Astrocyte (in vitro differentiated cells and primary cell): ENCODE data around the gene PLCH2. TPM values are rescaled to one million over a fixed set of nuclear protein-coding genes. Genes with fewer than 3 reads are reported as not detected.

Experiments used
- DNase-seq: peaks from one replicate; pipeline ENCODE4 v3.0.0-alpha.2; 2010; ENCODE audit warnings: low read depth
- FAIRE-seq: peaks from 2 replicates; lab custom pipeline; 2011; peaks lifted over from hg19 to GRCh38; lab: Jason Lieb, UNC
- H2AFZ ChIP-seq: 2 replicates; pipeline ENCODE4 v1.6.0; 2012; ENCODE audit warnings: low read depth, low read length, inconsistent platforms
- H3K27ac ChIP-seq: 2 replicates; pipeline ENCODE4 v1.5.1; 2011; ENCODE audit warnings: low read depth, low read length, inconsistent platforms
- H3K27me3 ChIP-seq: 2 replicates; pipeline ENCODE4 v1.6.0; 2011; ENCODE audit warnings: low read length, inconsistent platforms; ENCODE audit not compliant: insufficient read depth
- H3K36me3 ChIP-seq: 2 replicates; pipeline ENCODE4 v1.5.1; 2011; ENCODE audit warnings: low read length, inconsistent platforms; ENCODE audit not compliant: insufficient read depth
- H3K4me1 ChIP-seq: 2 replicates; pipeline ENCODE4 v1.5.1; 2011; ENCODE audit warnings: low read length, inconsistent platforms; ENCODE audit not compliant: insufficient read depth
- H3K4me2 ChIP-seq: 2 replicates; pipeline ENCODE4 v1.6.0; 2012; ENCODE audit warnings: low read length, inconsistent platforms
- H3K4me3 ChIP-seq: 2 replicates; pipeline ENCODE4 v1.5.1; 2011; ENCODE audit warnings: low read depth, mild to moderate bottlenecking, low read length, inconsistent platforms; ENCODE audit not compliant: insufficient read depth
- H3K79me2 ChIP-seq: 2 replicates; pipeline ENCODE4 v1.6.0; 2012; ENCODE audit warnings: mild to moderate bottlenecking, low read length, inconsistent platforms; ENCODE audit not compliant: insufficient read depth
- H3K9ac ChIP-seq: 2 replicates; pipeline ENCODE4 v1.6.0; 2012; ENCODE audit warnings: mild to moderate bottlenecking, low read length, inconsistent platforms
- H3K9me3 ChIP-seq: 2 replicates; pipeline ENCODE4 v1.5.1; 2012; ENCODE audit warnings: low read depth, mild to moderate bottlenecking, low read length, inconsistent platforms; ENCODE audit not compliant: insufficient read depth
- H4K20me1 ChIP-seq: 2 replicates; pipeline ENCODE4 v1.6.0; 2012; ENCODE audit warnings: low read length, inconsistent platforms; ENCODE audit not compliant: insufficient read depth
- H3K27ac Mint-ChIP-seq: one replicate; pipeline ENCODE4 v1.8.0; 2021; ENCODE audit warnings: mild to moderate bottlenecking, mixed read lengths; ENCODE audit not compliant: unreplicated experiment
- H3K27me3 Mint-ChIP-seq: one replicate; pipeline ENCODE4 v1.8.0; 2021; ENCODE audit warnings: low read depth, mixed read lengths; ENCODE audit not compliant: unreplicated experiment
- H3K36me3 Mint-ChIP-seq: one replicate; pipeline ENCODE4 v1.8.0; 2021; ENCODE audit warnings: low read depth, mixed read lengths; ENCODE audit not compliant: unreplicated experiment
- H3K4me1 Mint-ChIP-seq: one replicate; pipeline ENCODE4 v1.8.0; 2021; ENCODE audit warnings: low read depth, mixed read lengths; ENCODE audit not compliant: unreplicated experiment
- H3K4me3 Mint-ChIP-seq: one replicate; pipeline ENCODE4 v1.8.0; 2021; ENCODE audit warnings: mild to moderate bottlenecking, moderate library complexity, mixed read lengths; ENCODE audit not compliant: unreplicated experiment
- H3K9me3 Mint-ChIP-seq: one replicate; pipeline ENCODE4 v1.8.0; 2021; ENCODE audit warnings: mild to moderate bottlenecking, mixed read lengths; ENCODE audit not compliant: unreplicated experiment
- CTCF ChIP-seq: IDR thresholded peaks from 2 replicates; pipeline ENCODE4 v1.5.1; 2011; ENCODE audit warnings: low read depth, mild to moderate bottlenecking, inconsistent platforms, low read length, moderate library complexity; ENCODE audit not compliant: insufficient read depth
- EZH2 ChIP-seq: IDR thresholded peaks from 2 replicates; pipeline ENCODE4 v1.6.1; 2012; ENCODE audit warnings: mild to moderate bottlenecking, low read length, inconsistent platforms; ENCODE audit not compliant: insufficient read depth
- total RNA-seq: library from RNA; stranded (reverse); gene quantifications from 2 replicates; pipeline ENCODE4 v1.2.1, GENCODE V29; 2021

The PLCH2 gene
- total RNA-seq, 1 donor from 2014 or later, result 2.0 TPM

- no peak for DNase-seq
- H2AFZ ChIP-seq, result no peak overlapping the region
- H3K79me2 ChIP-seq, result no peaks in the 10 kb centered on the region
- no peaks in the 10 kb centered on the region for H3K4me1 ChIP-seq
- H4K20me1 ChIP-seq, result no peaks in the 10 kb centered on the region
- Mint-ChIP-seq H3K4me3 (no peak overlapping the region), H3K4me1 (no peaks in the 10 kb centered on the region), H3K27ac (no peak overlapping the region), H3K9me3 (no peaks in the 10 kb centered on the region), H3K27me3 (peaks cover 2% of the 10 kb centered on the region), H3K36me3 (no peaks in the 10 kb centered on the region)
- no peak overlapping the region for H3K4me2 ChIP-seq
- H3K27me3 ChIP-seq, result no peaks in the 10 kb centered on the region
- no peak for FAIRE-seq
- H3K4me3 ChIP-seq, result no peak overlapping the region
- no peak for TF ChIP-seq CTCF
- TF ChIP-seq EZH2, result no peak
- H3K36me3 ChIP-seq, result no peaks in the 10 kb centered on the region
- no peak overlapping the region for H3K9ac ChIP-seq
- no peak overlapping the region for H3K27ac ChIP-seq
- H3K9me3 ChIP-seq, result no peaks in the 10 kb centered on the region
Measured at GRCh38 chr1:2499260-2499659, 23.2 kb downstream of the PLCH2 start.

DNA sequence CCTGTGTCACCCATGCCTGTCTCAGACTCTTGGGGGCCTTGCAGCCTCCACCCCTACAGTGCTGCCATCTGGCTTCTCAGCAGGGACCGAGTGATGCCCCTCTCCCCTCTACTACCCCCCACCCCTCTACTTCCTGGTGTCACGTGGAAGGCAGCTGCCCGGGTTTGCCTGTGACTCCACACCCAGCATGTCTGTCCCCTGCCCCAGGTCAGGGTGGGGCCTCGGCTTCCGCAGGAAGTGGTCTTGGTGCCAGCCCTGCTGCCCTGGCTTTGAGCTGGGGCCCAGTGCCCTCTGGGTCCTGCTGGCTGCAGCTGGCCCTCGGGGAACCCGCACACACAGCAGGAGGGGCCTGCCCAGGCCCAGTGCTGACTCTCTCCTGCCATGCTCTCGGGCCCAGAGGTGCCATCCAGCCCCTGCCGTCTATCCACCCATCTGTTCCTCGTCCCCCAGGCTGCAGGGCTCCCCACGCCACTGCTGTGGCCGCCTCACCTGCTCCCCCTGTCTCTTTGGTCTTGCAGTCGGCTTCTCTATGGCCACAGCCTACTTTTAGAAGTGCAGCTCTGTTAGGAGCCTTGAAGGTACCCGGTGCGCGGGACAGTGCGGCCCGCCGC is 24.0 kb downstream of the PLCH2 start:
- Histone ChIP-seq H3K4me2 (no peak overlapping the region), H3K27me3 (no peaks in the 10 kb centered on the region), H3K9ac (no peak overlapping the region), H3K79me2 (no peaks in the 10 kb centered on the region), H4K20me1 (no peaks in the 10 kb centered on the region), H3K9me3 (no peaks in the 10 kb centered on the region), H3K4me3 (no peak overlapping the region), H3K4me1 (no peaks in the 10 kb centered on the region), H3K27ac (no peak overlapping the region), H2AFZ (no peak overlapping the region), H3K36me3 (no peaks in the 10 kb centered on the region)
- Mint-ChIP-seq H3K27me3 (peaks cover 2% of the 10 kb centered on the region), H3K9me3 (no peaks in the 10 kb centered on the region), H3K27ac (no peak overlapping the region), H3K36me3 (no peaks in the 10 kb centered on the region), H3K4me3 (no peak overlapping the region), H3K4me1 (no peaks in the 10 kb centered on the region)
- DNase-seq, result no peak
- TF ChIP-seq CTCF, result no peak
- TF ChIP-seq EZH2, result no peak
- FAIRE-seq, result no peak

DNA sequence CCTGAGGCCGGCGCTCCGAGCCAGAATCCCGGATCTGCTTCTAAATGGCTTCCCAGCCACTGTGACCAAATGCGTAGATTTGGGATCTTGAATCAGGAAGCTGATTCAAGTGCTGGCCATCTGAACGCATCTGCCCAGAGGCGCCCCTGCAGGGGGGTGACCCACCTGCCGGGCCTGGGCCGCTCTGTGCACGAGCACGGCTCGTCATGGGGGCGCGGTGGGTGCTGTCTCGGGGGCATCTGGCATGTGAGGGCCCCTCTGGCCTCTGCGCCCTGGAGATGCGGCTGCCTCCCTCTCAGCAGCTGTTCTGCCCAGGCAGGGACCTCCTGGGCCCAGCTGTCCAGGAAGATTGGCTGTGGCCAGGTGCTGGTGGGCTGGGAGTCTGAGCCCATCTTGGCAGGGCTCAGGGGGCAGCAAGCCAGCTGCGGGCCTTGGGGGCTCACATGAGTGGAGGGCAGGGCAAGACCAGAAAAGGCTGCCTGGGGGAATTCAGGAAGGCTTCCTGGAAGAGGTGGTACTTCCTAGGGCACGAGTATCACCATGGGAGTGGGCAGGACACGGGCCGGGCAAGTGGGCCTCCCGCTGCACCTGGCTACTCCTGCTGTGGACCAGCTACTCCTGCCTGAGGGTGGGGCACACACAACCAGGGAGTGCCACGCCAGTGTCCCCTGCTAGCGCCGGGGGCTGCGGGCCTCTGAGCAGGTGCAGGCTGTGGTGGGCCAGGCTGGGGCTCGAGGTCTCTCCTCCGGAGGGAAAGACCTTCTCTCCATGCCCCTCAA is 25.1 kb downstream of the PLCH2 start:
- Histone ChIP-seq H3K4me2 (no peak overlapping the region), H3K9me3 (no peaks in the 10 kb centered on the region), H3K4me1 (no peaks in the 10 kb centered on the region), H3K36me3 (no peaks in the 10 kb centered on the region), H3K27ac (no peak overlapping the region), H3K4me3 (no peak overlapping the region), H2AFZ (no peak overlapping the region), H3K27me3 (no peaks in the 10 kb centered on the region), H3K9ac (no peak overlapping the region), H4K20me1 (no peaks in the 10 kb centered on the region), H3K79me2 (no peaks in the 10 kb centered on the region)
- FAIRE-seq (no peak), DNase-seq (no peak)
- Mint-ChIP-seq H3K27me3 (peaks cover 2% of the 10 kb centered on the region), H3K4me3 (no peak overlapping the region), H3K36me3 (no peaks in the 10 kb centered on the region), H3K27ac (no peak overlapping the region), H3K4me1 (no peaks in the 10 kb centered on the region), H3K9me3 (no peaks in the 10 kb centered on the region)
- TF ChIP-seq CTCF (no peak), EZH2 (no peak)
